GM08714 (cell line): ENCODE results near the gene ACAT2.

ENCODE experiments used
- H3K4me3 ChIP-seq: fragments of 200-500 bp; sonication (Bioruptor generic); 2 replicates; pipeline ENCODE4 v1.5.1; 2014; ENCODE audit warnings: mild to moderate bottlenecking, low read length, inconsistent platforms
- ZNF274 ChIP-seq: IDR thresholded peaks from 2 replicates; pipeline ENCODE4 v1.6.1; 2012; ENCODE audit warnings: mild to moderate bottlenecking, low read depth, low read length

Gene ACAT2

DNA sequence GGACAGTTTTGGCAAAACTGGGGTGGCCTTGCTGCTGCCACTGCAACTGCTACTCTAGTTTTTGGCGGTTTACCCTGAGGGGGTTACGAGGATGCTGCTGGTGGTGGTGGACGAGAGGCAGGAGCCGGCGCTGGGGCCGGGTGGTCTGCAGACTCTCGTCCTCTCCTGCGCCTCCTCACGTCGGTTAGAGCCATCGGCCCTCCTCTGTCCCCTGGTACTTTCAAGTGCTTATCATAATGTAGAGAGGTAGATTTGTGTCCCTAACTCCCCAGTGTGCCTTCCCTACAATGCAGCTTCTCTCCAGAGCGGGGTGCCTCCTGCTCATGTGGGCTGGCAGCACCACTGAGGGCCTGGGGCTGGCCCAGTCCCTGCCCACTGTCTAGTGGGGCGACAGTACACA lies 64.2 kb downstream of the ACAT2 start:
- H3K4me3 ChIP-seq: no peak overlapping the region
- no peak for TF ChIP-seq ZNF274

DNA sequence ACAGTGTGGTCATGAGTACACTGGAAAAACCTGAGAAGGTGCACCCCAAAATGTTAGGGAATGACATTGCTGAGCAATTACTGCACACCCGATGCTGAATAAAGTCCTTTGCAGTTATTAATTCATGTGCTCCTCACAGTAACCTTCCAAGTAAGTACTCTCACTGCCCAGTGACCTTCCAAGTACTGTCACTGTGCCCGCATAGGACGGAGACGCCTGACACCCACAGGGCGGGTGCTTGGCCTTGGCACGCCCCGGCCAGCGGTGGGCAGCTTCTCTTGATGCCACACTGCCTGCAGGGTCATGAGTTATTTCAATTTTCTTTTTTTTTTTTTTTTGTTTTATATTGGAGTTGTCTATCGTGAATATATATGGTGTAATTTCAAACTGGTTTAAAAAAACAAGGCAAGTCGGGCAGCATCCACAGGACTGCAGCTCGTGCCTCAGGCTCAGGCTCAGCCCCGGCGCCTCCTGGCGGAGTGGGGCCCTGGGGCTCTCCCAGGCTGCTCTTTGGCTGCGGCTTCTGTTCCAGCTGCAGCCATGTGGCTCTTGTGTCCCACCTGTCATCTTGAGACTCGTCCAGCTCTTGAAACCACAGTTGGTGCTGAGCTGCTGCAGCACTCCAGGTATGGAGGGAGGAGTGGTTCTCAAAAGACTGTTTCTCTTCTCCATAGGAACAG lies 65.3 kb downstream of the ACAT2 start:
- no peak overlapping the region for H3K4me3 ChIP-seq
- no peak for TF ChIP-seq ZNF274

DNA sequence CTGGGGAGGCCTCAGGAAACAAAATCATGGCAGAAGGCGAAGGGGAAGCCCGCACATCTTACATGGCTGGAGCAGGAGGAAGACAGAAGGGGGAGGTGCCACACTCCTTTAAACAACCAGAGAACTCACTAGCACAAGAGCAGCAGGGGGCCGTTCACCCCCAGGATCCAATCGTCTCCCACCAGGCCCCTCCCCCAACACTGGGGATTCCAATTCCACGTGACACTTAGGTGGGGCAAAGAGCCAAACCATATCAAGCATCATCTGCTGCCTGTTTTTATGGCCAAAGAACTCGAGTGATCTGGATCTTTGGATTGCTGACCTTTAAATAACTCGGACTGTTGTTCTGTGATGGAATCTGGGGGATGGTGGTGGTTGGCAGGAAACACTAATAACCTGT lies 66.2 kb downstream of the ACAT2 start:
- no peak for TF ChIP-seq ZNF274
- no peak overlapping the region for H3K4me3 ChIP-seq
